Gastrocnemius medialis (tissue), 4 donors: ENCODE measurements around the gene ZBTB47. TPM values are rescaled to one million over a fixed set of nuclear protein-coding genes. Genes with fewer than 3 reads are reported as not detected.

Experiments used
- ATAC-seq, 2 donors: fragments of 150-250 bp; one replicate each; pipeline ENCODE4 v1.9.1; 2016
- DNase-seq, 2 donors: peaks; one replicate each; pipeline ENCODE4 v3.0.0-alpha.2; 2019
- H3K27ac ChIP-seq, 4 donors: fragments of 200-600 bp; sonication (generic); 1 replicate in 1 of 4; 2 replicates in 3 of 4; pipeline ENCODE4 v1.5.1; 2016 to 2018; ENCODE audit warnings: mild to moderate bottlenecking in 2 of 4, moderate library complexity in 1 of 4
- H3K27me3 ChIP-seq, 3 donors: fragments of 200-600 bp; sonication (generic) in 2 of 3; 1 replicate in 1 of 3; 2 replicates in 2 of 3; pipeline versions ENCODE4 v1.5.1 to v1.6.0; 2016 to 2019; ENCODE audit warnings: mild to moderate bottlenecking in 1 of 3, moderate library complexity in 1 of 3
- H3K36me3 ChIP-seq, 2 donors: fragments of 200-600 bp; sonication (generic) in 1 of 2; one replicate each; pipeline ENCODE4 v1.5.1; 2017 to 2018
- H3K4me1 ChIP-seq, 2 donors: fragments of 200-600 bp; sonication (generic) in 1 of 2; one replicate each; pipeline ENCODE4 v1.5.1; 2016 to 2017; ENCODE audit warnings: mild to moderate bottlenecking in 2 of 2
- H3K4me3 ChIP-seq, 4 donors: fragments of 200-600 bp; sonication (generic) in 3 of 4; 1 replicate in 1 of 4; 2 replicates in 3 of 4; pipeline ENCODE4 v1.5.1; 2016 to 2019; ENCODE audit warnings: mild to moderate bottlenecking in 2 of 4
- H3K9me3 ChIP-seq, 3 donors: fragments of 200-600 bp; sonication (generic) in 2 of 3; 1 replicate in 1 of 3; 2 replicates in 2 of 3; pipeline ENCODE4 v1.5.1; 2016 to 2019
- CTCF ChIP-seq, 5 experiments: fragments of 450-650 bp in 3 of 5; fragments of 200-600 bp in 2 of 5; sonication (generic) in 2 of 5; IDR thresholded peaks in 4 of 5; conservative IDR thresholded peaks in 1 of 5; 1 replicate in 4 of 5; 2 replicates in 1 of 5; pipeline ENCODE4 v1.5.1; 2016 to 2019; ENCODE audit warnings: antibody characterized with exemption in 5 of 5, mild to moderate bottlenecking in 3 of 5, moderate library complexity in 3 of 5
- POLR2A ChIP-seq, 2 donors: fragments of 450-650 bp; IDR thresholded peaks; one replicate each; pipeline ENCODE4 v1.6.1; 2017; ENCODE audit warnings: antibody characterized with exemption in 2 of 2, mild to moderate bottlenecking in 2 of 2, moderate library complexity in 2 of 2
- in situ Hi-C, 4 donors: fragments of 200-750 bp; cut with MboI; loops; one replicate each; pipeline versions ENCODE4 v1.15.0 to v1.8.0; 2017; ENCODE audit warnings: low sequenced_read_pairs in 4 of 4
- intact Hi-C: fragments of 100-400 bp; cut with DNase I; formaldehyde crosslinking; loops from one replicate; pipeline ENCODE4 v1.15.1; 2023; ENCODE audit warnings: low total_unique reads
- total RNA-seq, 4 donors: library from RNA; depleted of rRNA; stranded (reverse); fragments of >200 nt; gene quantifications; one replicate each; pipeline versions ENCODE4 v1.1.0 to v1.2.3, GENCODE V29; 2016

The ZBTB47 gene
- total RNA-seq, 4 donors from 2014 or later, result 141 to 256 (median 167) TPM

- Histone ChIP-seq H3K36me3 (no peaks in the 10 kb centered on the region), H3K4me3 (no peak overlapping the region), H3K9me3 (no peaks in the 10 kb centered on the region), H3K4me1 (peaks cover 30 to 34% of the 10 kb centered on the region in 2 donors), H3K27ac (no peak overlapping the region), H3K27me3 (no peaks in the 10 kb centered on the region)
- no peak for TF ChIP-seq POLR2A (IDR thresholded peaks at IDR 0.05)
- TF ChIP-seq CTCF (IDR thresholded peaks at IDR 0.05 in 4 of 5, conservative IDR thresholded peaks at IDR 0.05 in 1 of 5), result no peak
- no peak for ATAC-seq
- in situ Hi-C loops, result no loop called here
- intact Hi-C loops, result no loop called here
- no peak for DNase-seq
These were observed 55.2 kb downstream of the ZBTB47 start for GRCh38 chr3:42708611-42709151.

- in situ Hi-C loops (no loop called here), intact Hi-C loops (no loop called here)
- no peaks in the 10 kb centered on the region for H3K9me3 ChIP-seq
- no peak overlapping the region for H3K4me3 ChIP-seq
- peak in 1 of 2 donors; percentile 9 for DNase-seq
- H3K27ac ChIP-seq, result no peak overlapping the region
- TF ChIP-seq CTCF (IDR thresholded peaks at IDR 0.05 in 4 of 5, conservative IDR thresholded peaks at IDR 0.05 in 1 of 5) (no peak), POLR2A (IDR thresholded peaks at IDR 0.05) (no peak)
- H3K27me3 ChIP-seq, result no peaks in the 10 kb centered on the region
- ATAC-seq, result no peak
- H3K4me1 ChIP-seq, result peaks cover 21 to 25% of the 10 kb centered on the region in 2 donors
- H3K36me3 ChIP-seq, result no peaks in the 10 kb centered on the region
These were observed 56.1 kb downstream of the ZBTB47 start for GRCh38 chr3:42709621-42710020.

- Histone ChIP-seq H3K4me1 (peaks cover 12 to 16% of the 10 kb centered on the region in 2 donors), H3K27me3 (no peaks in the 10 kb centered on the region), H3K4me3 (no peak overlapping the region), H3K36me3 (no peaks in the 10 kb centered on the region), H3K9me3 (no peaks in the 10 kb centered on the region), H3K27ac (peak overlapping the region in 2 of 4 donors; percentile 18 to 26)
- in situ Hi-C loops (no loop called here), intact Hi-C loops (no loop called here)
- TF ChIP-seq POLR2A (IDR thresholded peaks at IDR 0.05) (no peak), CTCF (IDR thresholded peaks at IDR 0.05 in 4 of 5, conservative IDR thresholded peaks at IDR 0.05 in 1 of 5) (no peak)
- ATAC-seq, result no peak
- peak in 1 of 2 donors; percentile 8 for DNase-seq
These were observed 57.0 kb downstream of the ZBTB47 start for GRCh38 chr3:42710323-42711021.

- intact Hi-C loops, result no loop called here
- in situ Hi-C loops, result no loop called here
- H3K9me3 ChIP-seq, result no peaks in the 10 kb centered on the region
- peaks cover 0 to 5% of the 10 kb centered on the region in 2 donors for H3K4me1 ChIP-seq
- no peaks in the 10 kb centered on the region for H3K36me3 ChIP-seq
- no peak overlapping the region for H3K4me3 ChIP-seq
- TF ChIP-seq CTCF (IDR thresholded peaks at IDR 0.05 in 4 of 5, conservative IDR thresholded peaks at IDR 0.05 in 1 of 5), result peak in 2 of 5 experiments; percentile 12 to 23
- TF ChIP-seq POLR2A (IDR thresholded peaks at IDR 0.05), result no peak
- DNase-seq (peak in 1 of 2 donors; percentile 13), ATAC-seq (peak in 1 of 2 donors; percentile 25)
- H3K27ac ChIP-seq, result peak overlapping the region in 1 of 4 donors; percentile 29
- no peaks in the 10 kb centered on the region for H3K27me3 ChIP-seq
These were observed 58.2 kb downstream of the ZBTB47 start for GRCh38 chr3:42711491-42712343.
